C4-2B (cell line): Measurements from ENCODE around the gene FAM228B.
"Not testable (repeated sequence)": the region's sequence is repeated elsewhere in the genome, so short reads cannot be mapped to it uniquely, and the experiment has no call there.

ENCODE experiments used
- H3K27ac ChIP-seq: fragments of 450-650 bp; 2 replicates; pipeline ENCODE4 v1.5.1; 2017
- ZFX ChIP-seq: fragments of 450-650 bp; IDR thresholded peaks from 2 replicates; pipeline ENCODE4 v1.6.1; 2017
- TF ChIP-seq, protein P1 (sequence below): fragments of 450-650 bp; conservative IDR thresholded peaks from 2 replicates; pipeline ENCODE4 v1.5.1; 2017; ENCODE audit warnings: mild to moderate bottlenecking

FAM228B gene

DNA sequence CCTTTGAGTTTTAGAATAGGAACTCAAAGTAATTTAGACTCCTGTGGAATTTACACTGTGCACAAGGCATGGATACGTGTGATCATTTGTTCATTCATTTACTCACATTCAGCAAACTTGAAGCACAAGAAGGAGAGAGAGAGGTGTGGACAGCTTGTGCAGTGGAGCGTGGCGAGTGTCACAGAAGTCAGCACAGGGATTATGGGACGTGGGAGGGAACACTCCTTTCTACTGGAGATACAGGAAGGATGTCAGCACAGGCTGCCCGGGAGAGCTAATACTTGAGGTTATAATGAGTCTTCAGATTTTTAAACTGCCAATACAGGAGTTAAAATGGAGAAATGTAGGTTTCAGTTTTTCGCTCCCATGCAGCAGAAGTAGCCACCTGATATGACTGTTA lies 58.6 kb downstream of the FAM228B start:
- H3K27ac ChIP-seq, result no peak overlapping the region

DNA sequence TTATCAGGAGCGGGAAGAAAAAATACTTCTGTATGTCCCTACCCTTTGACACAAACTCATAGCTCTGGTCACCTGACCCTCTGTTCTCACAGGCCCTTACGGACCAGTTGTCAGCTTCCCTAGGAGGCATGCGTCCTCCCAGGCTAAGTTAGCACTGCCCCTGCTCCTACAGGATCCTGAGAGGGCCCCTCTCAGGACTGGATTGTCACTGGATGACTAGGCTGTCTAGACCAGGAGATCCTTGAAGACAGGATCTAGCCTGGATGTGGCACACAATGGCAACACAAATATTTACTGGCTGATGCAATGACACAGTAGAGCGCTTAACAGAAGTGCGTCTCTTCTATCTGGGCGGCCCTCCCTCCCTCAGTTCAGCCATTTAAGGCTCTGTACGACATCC lies 59.2 kb downstream of the FAM228B start:
- no peak overlapping the region for H3K27ac ChIP-seq
- TF ChIP-seq ZFX, result no peak
- TF ChIP-seq, protein P1, sequence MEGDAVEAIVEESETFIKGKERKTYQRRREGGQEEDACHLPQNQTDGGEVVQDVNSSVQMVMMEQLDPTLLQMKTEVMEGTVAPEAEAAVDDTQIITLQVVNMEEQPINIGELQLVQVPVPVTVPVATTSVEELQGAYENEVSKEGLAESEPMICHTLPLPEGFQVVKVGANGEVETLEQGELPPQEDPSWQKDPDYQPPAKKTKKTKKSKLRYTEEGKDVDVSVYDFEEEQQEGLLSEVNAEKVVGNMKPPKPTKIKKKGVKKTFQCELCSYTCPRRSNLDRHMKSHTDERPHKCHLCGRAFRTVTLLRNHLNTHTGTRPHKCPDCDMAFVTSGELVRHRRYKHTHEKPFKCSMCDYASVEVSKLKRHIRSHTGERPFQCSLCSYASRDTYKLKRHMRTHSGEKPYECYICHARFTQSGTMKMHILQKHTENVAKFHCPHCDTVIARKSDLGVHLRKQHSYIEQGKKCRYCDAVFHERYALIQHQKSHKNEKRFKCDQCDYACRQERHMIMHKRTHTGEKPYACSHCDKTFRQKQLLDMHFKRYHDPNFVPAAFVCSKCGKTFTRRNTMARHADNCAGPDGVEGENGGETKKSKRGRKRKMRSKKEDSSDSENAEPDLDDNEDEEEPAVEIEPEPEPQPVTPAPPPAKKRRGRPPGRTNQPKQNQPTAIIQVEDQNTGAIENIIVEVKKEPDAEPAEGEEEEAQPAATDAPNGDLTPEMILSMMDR, result no peak

More for the DNA sequence above, 58.6 kb downstream of the FAM228B start:
- TF ChIP-seq ZFX, result no peak
- TF ChIP-seq, protein P1, result no peak

DNA sequence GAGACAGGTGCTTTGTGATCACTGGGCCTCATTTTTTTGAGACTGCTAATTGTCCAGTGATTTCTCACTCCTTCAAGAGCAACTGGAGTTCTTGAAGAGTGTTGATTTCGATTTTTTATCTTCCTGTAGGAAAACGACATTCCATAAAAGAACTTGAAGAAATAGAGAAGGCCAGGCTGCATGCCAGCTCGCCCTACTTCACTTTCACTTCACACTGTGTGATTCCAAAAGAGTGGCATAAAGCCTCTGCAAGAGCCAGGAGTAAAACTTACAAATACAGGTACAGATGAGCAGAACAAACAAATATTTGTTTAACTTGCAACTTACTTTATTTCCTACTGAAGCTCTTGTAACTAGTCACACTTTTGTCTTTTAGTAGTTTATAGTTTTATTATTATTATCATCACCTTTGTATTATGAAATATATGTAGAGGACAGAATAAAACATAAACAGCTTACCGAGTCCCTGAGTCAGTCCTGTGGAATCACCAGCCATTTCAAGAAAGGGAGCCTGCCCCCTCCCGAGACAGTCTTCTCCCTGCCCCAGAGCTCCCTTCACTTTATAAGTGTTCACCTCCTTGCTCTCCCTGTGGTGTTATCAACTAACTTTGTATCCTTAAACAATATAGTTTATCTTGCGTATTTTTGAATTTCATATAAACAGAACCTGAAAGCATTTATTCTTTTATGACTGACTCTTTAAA lies 60.2 kb downstream of the FAM228B start:
- H3K27ac ChIP-seq, result no peak overlapping the region
- TF ChIP-seq, protein P1, result no peak
- TF ChIP-seq ZFX, result no peak

DNA sequence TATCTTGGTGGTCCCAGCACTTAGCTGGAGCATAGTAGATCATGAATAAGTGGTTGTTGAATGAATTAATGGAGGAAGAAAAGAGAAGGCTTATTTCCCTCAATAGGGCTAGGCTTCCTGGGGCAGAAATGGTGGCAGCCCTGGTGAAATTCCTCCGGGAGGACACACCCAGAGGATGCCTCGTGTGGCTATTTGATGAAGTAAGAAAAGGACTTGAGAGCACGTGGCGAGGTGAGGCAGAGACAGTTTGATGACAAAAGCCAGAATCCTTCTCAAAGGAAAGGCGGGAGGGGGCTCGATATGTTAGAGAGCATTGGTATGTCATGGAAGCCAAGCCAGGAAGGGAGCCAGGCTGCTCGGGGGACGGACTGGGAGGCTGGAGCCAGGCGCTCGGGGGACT lies 66.3 kb downstream of the FAM228B start:
- H3K27ac ChIP-seq, result no peak overlapping the region
- no peak for TF ChIP-seq ZFX
- TF ChIP-seq, protein P1, result no peak

DNA sequence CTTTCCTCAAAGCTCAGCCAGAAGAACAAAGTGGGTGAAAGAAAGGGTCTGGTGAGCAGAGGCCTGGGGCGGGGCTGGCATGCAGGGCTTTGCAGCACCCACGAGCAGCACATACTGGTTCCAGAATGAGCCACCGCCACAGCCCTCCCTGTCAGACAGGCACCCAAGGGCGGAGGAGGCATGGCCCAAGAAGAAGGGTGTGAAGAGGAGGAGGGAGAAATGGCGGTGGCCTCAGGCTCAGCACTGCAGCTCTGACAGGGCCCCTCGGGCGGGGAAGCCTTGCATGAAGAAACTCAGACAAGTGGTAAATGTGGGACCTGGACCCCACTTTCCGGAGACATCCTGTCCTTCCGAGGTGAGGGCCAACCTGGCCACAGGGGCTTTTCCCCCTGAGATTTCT lies 67.2 kb downstream of the FAM228B start:
- no peak for TF ChIP-seq ZFX
- TF ChIP-seq, protein P1, result no peak
- no peak overlapping the region for H3K27ac ChIP-seq

DNA sequence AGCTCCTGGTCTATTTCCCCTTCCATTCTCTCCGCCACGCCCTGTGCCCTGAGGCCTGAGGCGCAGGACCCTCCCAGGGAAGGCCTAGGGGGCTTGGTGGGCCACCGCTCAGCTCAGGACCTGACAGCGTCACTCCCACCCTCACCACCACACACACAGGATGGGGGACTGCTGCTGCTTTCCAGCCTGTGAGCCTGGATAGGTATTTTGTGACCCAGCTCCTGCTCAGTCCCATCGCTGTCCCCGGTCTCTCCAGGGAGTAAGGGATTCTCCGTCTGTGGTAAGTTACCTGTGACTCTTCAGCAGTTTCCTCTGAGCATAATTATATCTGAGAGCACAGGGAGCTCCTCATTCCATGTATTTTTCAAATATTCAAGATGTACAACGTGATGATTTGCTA lies 67.9 kb downstream of the FAM228B start:
- TF ChIP-seq ZFX, result no peak
- TF ChIP-seq, protein P1, result no peak
- H3K27ac ChIP-seq, result no peak overlapping the region

DNA sequence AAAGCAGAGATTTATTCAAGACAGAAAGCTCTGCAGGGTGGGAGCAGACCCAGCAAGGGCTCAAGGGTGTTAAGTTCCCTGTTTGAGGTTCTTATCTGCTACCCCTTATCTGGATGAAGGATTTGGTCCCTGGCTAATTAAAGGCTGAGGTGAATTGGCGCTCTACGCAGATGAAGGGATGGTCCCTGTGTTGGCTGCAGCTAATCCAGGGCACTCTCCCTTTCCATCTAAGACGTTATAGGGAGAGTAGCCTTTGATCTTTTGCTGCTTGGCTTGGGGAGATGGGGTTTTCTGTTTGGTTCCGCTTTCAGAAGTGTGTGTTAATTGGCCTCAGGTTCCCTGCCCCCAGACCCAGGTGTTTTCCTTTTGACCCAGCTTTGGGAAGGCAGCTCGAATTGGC lies 68.6 kb downstream of the FAM228B start:
- H3K27ac ChIP-seq, result no peak overlapping the region
- TF ChIP-seq, protein P1, result no peak
- TF ChIP-seq ZFX, result no peak

DNA sequence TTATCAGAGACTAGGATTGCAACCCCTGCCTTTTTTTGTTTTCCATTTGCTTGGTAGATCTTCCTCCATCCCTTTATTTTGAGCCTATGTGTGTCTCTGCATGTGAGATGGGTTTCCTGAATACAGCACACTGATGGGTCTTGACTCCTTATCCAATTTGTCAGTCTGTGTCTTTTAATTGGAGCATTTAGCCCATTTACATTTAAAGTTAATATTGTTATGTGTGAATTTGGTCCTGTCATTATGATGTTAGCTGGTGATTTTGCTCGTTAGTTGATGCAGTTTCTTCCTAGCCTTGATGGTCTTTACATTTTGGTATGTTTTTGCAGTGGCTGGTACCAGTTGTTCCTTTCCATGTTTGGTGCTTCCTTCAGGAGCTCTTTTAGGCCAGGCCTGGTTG lies 73.9 kb downstream of the FAM228B start:
- H3K27ac ChIP-seq, result not testable (repeated sequence)
